ENCODE measurements around the gene SPINDOC.

DNA sequence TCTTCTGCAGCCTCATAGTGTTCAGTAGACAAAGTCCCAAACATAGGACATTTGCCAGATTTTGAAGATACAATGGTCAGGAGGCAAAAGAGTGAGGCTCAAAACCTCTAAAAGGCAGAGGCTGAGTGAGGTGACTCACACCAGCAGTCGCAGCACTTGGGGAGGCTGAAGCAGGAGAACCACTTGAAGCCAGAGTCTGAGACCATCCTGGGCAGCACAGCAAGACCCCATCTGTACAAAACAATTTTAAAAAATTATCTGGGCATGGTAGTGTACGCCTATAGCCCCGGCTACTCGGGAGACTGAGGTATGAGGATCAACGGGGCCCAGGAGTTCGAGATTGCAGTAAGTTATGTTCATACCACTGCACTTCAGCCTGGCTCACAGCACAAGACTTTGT lies 30.5 kb upstream of the SPINDOC start:
- TF ChIP-seq, protein P1, sequence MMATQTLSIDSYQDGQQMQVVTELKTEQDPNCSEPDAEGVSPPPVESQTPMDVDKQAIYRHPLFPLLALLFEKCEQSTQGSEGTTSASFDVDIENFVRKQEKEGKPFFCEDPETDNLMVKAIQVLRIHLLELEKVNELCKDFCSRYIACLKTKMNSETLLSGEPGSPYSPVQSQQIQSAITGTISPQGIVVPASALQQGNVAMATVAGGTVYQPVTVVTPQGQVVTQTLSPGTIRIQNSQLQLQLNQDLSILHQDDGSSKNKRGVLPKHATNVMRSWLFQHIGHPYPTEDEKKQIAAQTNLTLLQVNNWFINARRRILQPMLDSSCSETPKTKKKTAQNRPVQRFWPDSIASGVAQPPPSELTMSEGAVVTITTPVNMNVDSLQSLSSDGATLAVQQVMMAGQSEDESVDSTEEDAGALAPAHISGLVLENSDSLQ (IDR thresholded peaks at IDR 0.05): no peak
- no peak for TF ChIP-seq BHLHE40 (IDR thresholded peaks at IDR 0.05; ENCODE audit: borderline replicate concordance)
- TF ChIP-seq SP1 (IDR thresholded peaks at IDR 0.05): no peak
- no peak for TF ChIP-seq NFRKB (IDR thresholded peaks at IDR 0.05)
- no peak for TF ChIP-seq FOXM1 (IDR thresholded peaks at IDR 0.05; ENCODE audit: borderline replicate concordance)

Measured in HEK293T (cell line).